GM10248 (cell line): ENCODE data around the gene SLC38A6.

Source experiments
- CTCF ChIA-PET: fragments of 300-600 bp; sonication (Branson Sonifier 250); formaldehyde crosslinking; extraction: SDS; loops from one replicate; lab custom pipeline; 2021; ENCODE audit warnings: antibody characterized with exemption; lab: Yijun Ruan, JAX
- POLR2A ChIA-PET: fragments of 350-650 bp; sonication (Branson Sonifier 250); formaldehyde crosslinking; extraction: SDS; loops from one replicate; lab custom pipeline; 2020; ENCODE audit warnings: antibody characterized with exemption; lab: Yijun Ruan, JAX
- DNase-seq: peaks from one replicate; pipeline ENCODE4 v3.0.0; 2012; ENCODE audit errors: extremely low spot score
- CTCF ChIP-seq: IDR thresholded peaks from 2 replicates; pipeline ENCODE4 v1.5.1; 2012; ENCODE audit warnings: mild to moderate bottlenecking, low read depth; ENCODE audit errors: extremely low read depth, missing control alignments, control extremely low read depth

The SLC38A6 gene

DNA sequence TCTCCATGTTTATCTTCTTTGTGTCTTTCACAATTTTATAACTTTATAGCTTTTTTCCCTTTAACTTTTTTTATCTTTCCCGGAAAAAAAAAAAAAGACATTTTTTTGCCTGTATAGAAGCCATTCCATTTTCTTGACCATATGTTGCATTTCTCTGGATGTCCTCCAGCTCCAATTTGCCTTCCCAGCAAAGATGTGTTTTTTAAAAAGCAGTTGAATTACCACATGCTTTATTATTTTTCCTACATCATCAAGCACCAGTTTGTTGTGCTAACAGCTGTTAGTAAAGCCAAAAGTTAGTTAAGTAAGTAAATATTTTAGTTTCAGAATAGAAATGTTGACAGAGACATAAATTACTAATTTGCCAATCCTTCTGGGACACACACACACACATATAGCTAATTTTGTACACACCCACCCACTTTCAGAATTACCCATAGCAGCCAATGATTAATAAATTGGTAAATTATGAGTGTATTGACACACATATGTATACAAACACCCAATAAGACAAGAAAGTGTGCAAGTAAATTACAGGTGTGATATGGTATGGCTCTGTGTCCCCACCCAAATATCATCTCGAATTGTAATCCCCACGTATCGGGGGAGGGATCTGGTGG is 118.3 kb downstream of the SLC38A6 start:
- ChIA-PET CTCF (interaction anchor here (0.9 to 2.2 kb wide), 3 partner anchors 9 to 61 kb away, joined by 3 to 6 read pairs (median 4); no protein-coding TSS in a partner anchor), POLR2A (no interaction called here)
- no peak for TF ChIP-seq CTCF
- no peak for DNase-seq

DNA sequence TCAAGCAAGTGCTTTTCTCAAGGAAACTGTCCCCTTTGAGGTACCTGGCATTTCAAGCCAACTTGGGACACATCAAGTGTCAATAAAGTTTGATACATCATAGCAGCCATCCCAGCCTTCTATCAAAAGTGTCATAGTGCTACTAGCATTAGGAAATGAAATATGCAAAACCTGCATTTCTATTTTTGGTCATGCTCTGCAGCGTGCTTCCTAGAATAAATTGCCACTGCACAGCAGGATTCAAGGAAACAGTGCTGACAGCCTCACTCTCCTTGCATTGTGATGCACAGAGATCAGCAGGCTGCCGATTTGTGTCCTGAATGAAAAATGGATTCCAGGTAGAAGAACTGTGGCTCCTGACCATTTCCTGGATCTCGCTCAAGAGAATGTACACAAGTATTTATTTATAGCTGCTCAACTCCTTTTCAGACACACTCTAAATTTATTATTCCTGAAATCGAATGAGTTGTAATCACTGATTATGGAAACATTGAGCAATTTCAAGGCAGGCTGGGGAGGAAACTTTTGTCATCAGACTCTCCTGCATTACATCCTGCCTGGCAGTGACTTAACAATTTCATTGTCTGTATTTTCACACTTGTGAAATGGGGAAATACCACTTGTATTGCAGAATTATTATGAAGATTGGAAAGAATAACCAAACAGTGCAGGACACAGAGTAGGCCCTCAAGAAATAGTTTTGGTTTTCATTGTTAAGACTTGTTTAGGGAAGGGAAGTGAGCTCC is 120.9 kb downstream of the SLC38A6 start:
- no peak for TF ChIP-seq CTCF
- POLR2A ChIA-PET, result no interaction called here
- CTCF ChIA-PET, result no interaction called here
- DNase-seq, result no peak
